DOHH2 (cell line): ENCODE data around the gene RAPGEF1.

Experiments
- EZH2phosphoT487 ChIP-seq: fragments of 200-600 bp; sonication (generic); IDR thresholded peaks from 2 replicates; pipeline ENCODE4 v1.6.1; 2017; ENCODE audit warnings: borderline replicate concordance, mild to moderate bottlenecking, antibody characterized with exemption, low read length, moderate library complexity, mixed read lengths
- TF ChIP-seq, protein P1 (sequence below): fragments of 200-600 bp; sonication (generic); IDR thresholded peaks from one replicate; pipeline ENCODE4 v1.5.1; 2014; ENCODE audit warnings: antibody characterized with exemption, mild to moderate bottlenecking, low read depth, low read length; ENCODE audit not compliant: poor library complexity, severe bottlenecking

DNA sequence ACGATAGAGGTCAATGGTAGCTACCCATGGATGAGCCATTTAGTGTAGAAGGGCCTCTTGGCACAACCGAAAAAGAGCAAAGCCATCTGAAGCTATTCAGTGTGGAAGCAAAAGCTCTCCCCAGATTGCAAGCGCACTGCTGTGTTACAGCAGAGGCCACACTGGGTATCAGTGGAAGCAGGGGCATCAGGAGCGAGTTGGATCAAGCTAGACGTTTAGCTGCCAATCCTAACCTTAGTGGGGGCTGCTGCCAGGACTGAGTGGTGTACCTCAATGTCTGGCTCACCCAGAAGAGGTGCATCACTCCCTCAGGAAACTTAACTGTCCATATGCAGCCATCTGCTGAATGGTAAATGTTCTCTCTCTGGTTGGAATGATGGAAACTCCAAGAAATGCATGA lies 44.5 kb downstream of the RAPGEF1 start:
- TF ChIP-seq, protein P1, sequence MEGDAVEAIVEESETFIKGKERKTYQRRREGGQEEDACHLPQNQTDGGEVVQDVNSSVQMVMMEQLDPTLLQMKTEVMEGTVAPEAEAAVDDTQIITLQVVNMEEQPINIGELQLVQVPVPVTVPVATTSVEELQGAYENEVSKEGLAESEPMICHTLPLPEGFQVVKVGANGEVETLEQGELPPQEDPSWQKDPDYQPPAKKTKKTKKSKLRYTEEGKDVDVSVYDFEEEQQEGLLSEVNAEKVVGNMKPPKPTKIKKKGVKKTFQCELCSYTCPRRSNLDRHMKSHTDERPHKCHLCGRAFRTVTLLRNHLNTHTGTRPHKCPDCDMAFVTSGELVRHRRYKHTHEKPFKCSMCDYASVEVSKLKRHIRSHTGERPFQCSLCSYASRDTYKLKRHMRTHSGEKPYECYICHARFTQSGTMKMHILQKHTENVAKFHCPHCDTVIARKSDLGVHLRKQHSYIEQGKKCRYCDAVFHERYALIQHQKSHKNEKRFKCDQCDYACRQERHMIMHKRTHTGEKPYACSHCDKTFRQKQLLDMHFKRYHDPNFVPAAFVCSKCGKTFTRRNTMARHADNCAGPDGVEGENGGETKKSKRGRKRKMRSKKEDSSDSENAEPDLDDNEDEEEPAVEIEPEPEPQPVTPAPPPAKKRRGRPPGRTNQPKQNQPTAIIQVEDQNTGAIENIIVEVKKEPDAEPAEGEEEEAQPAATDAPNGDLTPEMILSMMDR = no peak
- TF ChIP-seq EZH2phosphoT487 = no peak
